Ectodermal cell (in vitro differentiated cells): ENCODE measurements around the gene EZH1.

ENCODE experiments used
- H3K27ac ChIP-seq: 2 replicates; pipeline ENCODE4 v1.7.0; 2013; ENCODE audit warnings: mild to moderate bottlenecking, low read depth, low read length; ENCODE audit not compliant: insufficient read depth, poor library complexity, severe bottlenecking
- H3K27me3 ChIP-seq: 2 replicates; pipeline ENCODE4 v1.7.0; 2013; ENCODE audit warnings: mild to moderate bottlenecking, low read length; ENCODE audit not compliant: insufficient read depth, control insufficient read depth, poor library complexity, severe bottlenecking
- H3K36me3 ChIP-seq: one replicate; pipeline ENCODE4 v1.7.0; 2013; ENCODE audit warnings: low read length; ENCODE audit not compliant: control insufficient read depth, insufficient read depth
- H3K4me1 ChIP-seq: one replicate; pipeline ENCODE4 v1.7.0; 2013; ENCODE audit warnings: low read length; ENCODE audit not compliant: control insufficient read depth, insufficient read depth
- H3K4me3 ChIP-seq: 2 replicates; pipeline ENCODE4 v1.7.0; 2013; ENCODE audit warnings: low read depth, low read length, control low read depth; ENCODE audit not compliant: insufficient read depth
- H3K9me3 ChIP-seq: 2 replicates; pipeline ENCODE4 v1.7.0; 2013; ENCODE audit warnings: mild to moderate bottlenecking, low read length, moderate library complexity; ENCODE audit not compliant: control insufficient read depth
- WGBS, 2 experiments: methylation state at CpG; one replicate each; pipeline ENCODE4 v1.1.7; 2013; ENCODE audit warnings: missing lambda C conversion rate in 2 of 2; 5-methylcytosine and 5-hydroxymethylcytosine counted together

The EZH1 gene

GRCh38 chr17:42695500-42695899 lies 49.3 kb downstream of the EZH1 start:
- Histone ChIP-seq H3K27ac (no peak overlapping the region), H3K36me3 (peaks cover 26% of the 10 kb centered on the region), H3K4me3 (no peak overlapping the region), H3K27me3 (no peaks in the 10 kb centered on the region), H3K4me1 (peaks cover 26% of the 10 kb centered on the region), H3K9me3 (no peaks in the 10 kb centered on the region)
- WGBS, 2 experiments, result 95% methylated on average over 20 of the region's 20 CpGs

DNA sequence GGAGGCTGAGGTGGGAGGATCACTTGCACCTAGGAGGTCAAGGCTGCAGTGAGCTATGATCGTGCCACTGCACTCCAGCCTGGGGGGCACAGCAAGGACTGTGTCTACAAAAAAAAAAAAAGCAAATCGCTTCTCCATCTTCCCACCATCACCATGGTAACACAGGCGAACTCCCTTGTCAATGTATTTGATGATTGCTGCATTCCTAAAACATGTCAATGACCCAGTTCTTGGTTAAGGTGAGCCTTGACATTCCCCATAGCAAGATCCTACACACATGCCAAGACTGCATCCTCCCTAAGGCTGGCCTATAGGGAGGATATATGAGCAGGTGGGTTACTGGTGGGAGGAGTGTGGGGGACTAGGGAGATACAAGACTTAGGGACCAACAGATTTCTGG lies 50.3 kb downstream of the EZH1 start:
- Histone ChIP-seq H3K27me3 (no peaks in the 10 kb centered on the region), H3K4me1 (peaks cover 17% of the 10 kb centered on the region), H3K27ac (no peak overlapping the region), H3K4me3 (no peak overlapping the region), H3K9me3 (no peaks in the 10 kb centered on the region), H3K36me3 (peaks cover 31% of the 10 kb centered on the region)
- 93 to 94% methylated on average over 3 of the region's 3 CpGs for WGBS, 2 experiments

DNA sequence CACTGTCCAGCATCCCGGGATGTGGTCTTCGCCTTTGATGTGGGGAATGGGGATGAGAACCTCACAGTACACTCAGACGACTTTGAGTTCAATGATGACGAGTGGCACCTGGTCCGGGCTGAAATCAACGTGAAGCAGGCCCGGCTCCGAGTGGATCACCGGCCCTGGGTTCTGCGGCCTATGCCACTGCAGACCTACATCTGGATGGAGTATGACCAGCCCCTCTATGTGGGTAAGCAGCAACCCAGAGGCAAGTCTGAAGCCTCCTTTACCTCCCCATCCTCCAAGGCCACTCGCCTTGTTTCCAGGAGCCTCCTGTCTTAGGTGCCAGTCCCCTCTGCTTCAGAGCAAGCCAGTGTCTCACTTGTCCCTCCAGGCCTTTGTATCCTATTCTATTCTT lies 52.4 kb downstream of the EZH1 start:
- Histone ChIP-seq H3K27ac (no peak overlapping the region), H3K27me3 (no peaks in the 10 kb centered on the region), H3K36me3 (peaks cover 29% of the 10 kb centered on the region), H3K4me3 (no peak overlapping the region), H3K4me1 (peaks cover 8% of the 10 kb centered on the region), H3K9me3 (no peaks in the 10 kb centered on the region)
- 93 to 96% methylated on average over 11 of the region's 11 CpGs for WGBS, 2 experiments

GRCh38 chr17:42691021-42691545 lies 53.8 kb downstream of the EZH1 start:
- peaks cover 24% of the 10 kb centered on the region for H3K36me3 ChIP-seq

DNA sequence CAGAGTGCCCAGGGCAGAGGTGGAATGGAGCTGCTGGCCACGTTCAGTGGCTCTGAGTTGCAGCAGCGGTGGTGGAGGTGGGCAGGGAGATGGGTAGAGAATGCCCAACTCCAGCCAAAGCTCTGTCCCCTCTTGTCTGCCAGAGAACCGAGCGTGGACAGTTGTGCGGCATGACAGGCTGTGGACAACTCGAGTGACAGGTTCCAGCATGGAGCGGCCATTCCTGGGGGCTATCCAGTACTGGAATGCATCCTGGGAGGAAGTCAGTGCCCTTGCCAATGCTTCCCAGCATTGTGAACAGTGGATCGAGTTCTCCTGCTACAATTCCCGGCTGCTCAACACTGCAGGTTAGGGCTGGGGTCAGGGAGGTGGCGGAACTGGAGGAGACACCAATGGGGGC lies 54.2 kb downstream of the EZH1 start:
- no peaks in the 10 kb centered on the region for H3K9me3 ChIP-seq
- peaks cover 24% of the 10 kb centered on the region for H3K36me3 ChIP-seq
- 93 to 96% methylated on average over 10 of the region's 10 CpGs for WGBS, 2 experiments
- no peak overlapping the region for H3K4me3 ChIP-seq
- no peaks in the 10 kb centered on the region for H3K27me3 ChIP-seq
- no peak overlapping the region for H3K27ac ChIP-seq
- H3K4me1 ChIP-seq, result peaks cover 8% of the 10 kb centered on the region

More at GRCh38 chr17:42691021-42691545, 53.8 kb downstream of the EZH1 start:
- Histone ChIP-seq H3K27me3 (no peaks in the 10 kb centered on the region), H3K4me1 (peaks cover 8% of the 10 kb centered on the region), H3K9me3 (no peaks in the 10 kb centered on the region), H3K4me3 (no peak overlapping the region), H3K27ac (no peak overlapping the region)
- 92 to 93% methylated on average over 12 of the region's 12 CpGs for WGBS, 2 experiments

- Histone ChIP-seq H3K36me3 (peaks cover 15% of the 10 kb centered on the region), H3K27ac (no peak overlapping the region), H3K27me3 (peaks cover 4% of the 10 kb centered on the region), H3K4me3 (no peak overlapping the region), H3K9me3 (no peaks in the 10 kb centered on the region), H3K4me1 (peaks cover 10% of the 10 kb centered on the region)
- WGBS, 2 experiments, result 91 to 92% methylated on average over 27 of the region's 27 CpGs
These were observed 57.0 kb downstream of the EZH1 start for GRCh38 chr17:42687707-42688320.

DNA sequence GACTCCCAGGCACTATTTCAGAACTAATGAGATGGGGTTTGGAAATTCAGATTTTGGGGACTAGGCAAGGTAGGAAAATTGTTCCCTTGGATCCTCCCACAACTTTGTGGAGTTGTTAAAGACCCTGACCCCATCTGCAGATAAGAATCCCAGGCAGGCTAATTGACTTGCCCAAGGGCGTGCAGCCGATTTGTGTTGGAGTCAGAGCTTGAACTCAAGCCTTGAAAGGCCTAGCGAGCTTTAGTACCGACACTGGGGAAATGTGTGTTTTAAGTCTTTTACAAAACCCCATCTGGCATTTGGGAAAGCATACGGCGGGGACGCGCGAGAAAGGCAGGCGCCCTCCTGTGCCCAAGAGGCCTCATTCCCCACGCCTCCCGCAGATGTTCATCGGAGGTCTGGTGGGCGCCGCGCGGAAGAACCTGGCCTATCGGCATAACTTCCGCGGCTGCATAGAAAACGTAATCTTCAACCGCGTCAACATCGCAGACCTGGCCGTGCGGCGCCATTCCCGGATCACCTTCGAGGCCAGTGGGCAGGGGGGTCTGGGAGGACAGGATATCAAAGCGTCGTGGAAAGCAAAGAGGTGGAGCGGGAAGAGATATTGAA lies 58.2 kb downstream of the EZH1 start:
- H3K27me3 ChIP-seq, result peaks cover 5% of the 10 kb centered on the region
- peaks cover 15% of the 10 kb centered on the region for H3K36me3 ChIP-seq
- WGBS, 2 experiments, result 94 to 95% methylated on average over 32 of the region's 32 CpGs
- peaks cover 13% of the 10 kb centered on the region for H3K4me1 ChIP-seq
- H3K27ac ChIP-seq, result no peak overlapping the region
- no peak overlapping the region for H3K4me3 ChIP-seq
- no peaks in the 10 kb centered on the region for H3K9me3 ChIP-seq

GRCh38 chr17:42685831-42686230 lies 59.0 kb downstream of the EZH1 start:
- 94% methylated on average over 14 of the region's 14 CpGs for WGBS, 2 experiments
- peaks cover 15% of the 10 kb centered on the region for H3K36me3 ChIP-seq
- H3K27me3 ChIP-seq, result peaks cover 8% of the 10 kb centered on the region
- H3K9me3 ChIP-seq, result no peaks in the 10 kb centered on the region
- H3K4me1 ChIP-seq, result peaks cover 10% of the 10 kb centered on the region
- H3K27ac ChIP-seq, result no peak overlapping the region
- H3K4me3 ChIP-seq, result no peak overlapping the region

GRCh38 chr17:42684929-42685556 lies 59.8 kb downstream of the EZH1 start:
- Histone ChIP-seq H3K4me3 (no peak overlapping the region), H3K27ac (no peak overlapping the region)
- 95 to 96% methylated on average over 50 of the region's 50 CpGs for WGBS, 2 experiments

DNA sequence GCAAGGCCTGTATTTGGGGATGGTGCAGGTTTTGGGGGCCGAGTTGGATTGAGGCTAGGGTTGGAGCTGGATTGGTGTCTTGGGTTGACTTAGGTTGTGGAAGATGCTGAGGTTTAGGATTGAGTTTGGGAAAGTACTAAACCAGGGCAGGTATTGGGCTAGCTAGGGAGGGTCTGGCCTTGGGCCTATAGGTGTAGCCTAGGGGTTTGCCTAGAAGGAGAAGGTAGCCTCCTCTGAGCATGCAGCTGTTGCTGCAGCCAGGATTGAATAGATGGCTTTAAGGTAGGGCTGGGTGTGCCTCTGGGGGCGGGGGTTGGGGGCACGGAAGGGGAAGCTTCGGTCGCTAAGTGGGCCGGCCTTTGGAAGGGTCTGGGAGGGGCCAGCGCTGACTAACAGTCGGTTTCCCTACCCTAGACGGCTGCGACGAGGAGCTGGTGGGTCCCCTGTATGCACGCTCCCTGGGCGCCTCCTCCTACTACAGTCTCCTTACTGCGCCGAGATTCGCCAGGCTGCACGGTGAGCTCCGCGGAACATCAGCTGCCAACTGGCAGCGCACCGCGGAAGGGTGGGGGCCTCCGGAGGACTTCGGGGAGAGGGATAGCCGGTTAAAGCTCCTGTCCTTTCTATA lies 61.3 kb downstream of the EZH1 start:
- 14 to 18% methylated on average over 25 of the region's 25 CpGs for WGBS, 2 experiments
- Histone ChIP-seq H3K36me3 (peaks cover 10% of the 10 kb centered on the region), H3K4me1 (peaks cover 21% of the 10 kb centered on the region), H3K27me3 (peaks cover 16% of the 10 kb centered on the region), H3K27ac (no peak overlapping the region), H3K9me3 (no peaks in the 10 kb centered on the region), H3K4me3 (peak overlapping the region; percentile 77)

More at GRCh38 chr17:42684929-42685556, 59.8 kb downstream of the EZH1 start:
- H3K36me3 ChIP-seq, result peaks cover 14% of the 10 kb centered on the region
- peaks cover 14% of the 10 kb centered on the region for H3K27me3 ChIP-seq
- H3K4me1 ChIP-seq, result peaks cover 15% of the 10 kb centered on the region
- H3K9me3 ChIP-seq, result no peaks in the 10 kb centered on the region
